Lung (tissue), 12 donors: ENCODE results near the gene PTGFRN. TPM values are rescaled to one million over a fixed set of nuclear protein-coding genes. Genes with fewer than 3 reads are reported as not detected.

Experiments
- ATAC-seq: fragments of 200-7000 bp; cut with Tn5 transposase; one replicate; pipeline ENCODE4 v1.9.1; 2020; ENCODE audit warnings: moderate number of reproducible peaks; ENCODE audit not compliant: insufficient read depth, low FRiP score
- DNase-seq, 3 donors: peaks; one replicate each; pipeline ENCODE4 v3.0.0-alpha.2; 2013 to 2017
- H3K27ac ChIP-seq, 2 donors: one replicate each; pipeline ENCODE4 v1.5.1; 2013; ENCODE audit warnings: mild to moderate bottlenecking in 2 of 2, moderate library complexity in 2 of 2, control low read depth in 1 of 2, inconsistent platforms in 1 of 2, low read depth in 1 of 2, low read length in 1 of 2
- H3K27me3 ChIP-seq, 3 donors: one replicate each; pipeline ENCODE4 v1.5.1; 2013; ENCODE audit warnings: low read length in 2 of 3; ENCODE audit not compliant: control insufficient read depth in 3 of 3, insufficient read depth in 3 of 3
- H3K36me3 ChIP-seq, 4 donors: one replicate each; pipeline ENCODE4 v1.5.1; 2013; ENCODE audit warnings: low read length in 4 of 4, mild to moderate bottlenecking in 1 of 4, moderate library complexity in 1 of 4; ENCODE audit not compliant: control insufficient read depth in 4 of 4, insufficient read depth in 4 of 4
- H3K4me1 ChIP-seq, 5 donors: one replicate each; pipeline ENCODE4 v1.5.1; 2013; ENCODE audit warnings: low read length in 5 of 5, mild to moderate bottlenecking in 2 of 5, moderate library complexity in 1 of 5; ENCODE audit not compliant: control insufficient read depth in 5 of 5, insufficient read depth in 5 of 5
- H3K4me3 ChIP-seq: one replicate; pipeline ENCODE4 v1.5.1; 2013; ENCODE audit warnings: mild to moderate bottlenecking, control low read depth, moderate library complexity
- H3K9ac ChIP-seq, 2 donors: one replicate each; pipeline ENCODE4 v1.5.1; 2013; ENCODE audit warnings: low read length in 2 of 2, control low read depth in 1 of 2; ENCODE audit not compliant: insufficient read depth in 1 of 2
- H3K9me3 ChIP-seq, 4 donors: one replicate each; pipeline ENCODE4 v1.5.1; 2013; ENCODE audit warnings: low read length in 3 of 4, mild to moderate bottlenecking in 1 of 4, moderate library complexity in 1 of 4; ENCODE audit not compliant: control insufficient read depth in 4 of 4, insufficient read depth in 3 of 4
- WGBS, 2 donors: extraction: QIAGEN DNeasy Blood & Tissue Kit; methylation state at CpG; one replicate each; pipeline ENCODE4 v1.1.7; 2013; 5-methylcytosine and 5-hydroxymethylcytosine counted together
- polyA plus RNA-seq, 2 donors: library from polyadenylated mRNA; stranded (reverse); fragments of 200-250 nt; gene quantifications; one replicate each; pipeline ENCODE4 v1.2.1, GENCODE V29; 2013
- total RNA-seq, 2 donors: library from RNA; depleted of rRNA in 1 of 2; stranded (reverse); fragments of >200 nt in 1 of 2; gene quantifications; one replicate each; pipeline ENCODE4 v1.2.1, GENCODE V29; 2014 to 2021
- TF ChIP-seq, protein P1 (sequence below): IDR thresholded peaks from 2 replicates; pipeline ENCODE4 v1.5.1; 2012; ENCODE audit warnings: mild to moderate bottlenecking; ENCODE audit errors: control extremely low read depth, extremely low read depth
- donor health status: control.
- donor health status: control.
- donor health status: Bipolar disorder and iron deficiency.
- donor health status: healthy.
- donor health status: DM: yes; HTN: yes; CAD: no.

PTGFRN gene
- total and polyA plus RNA-seq, 4 donors, result 8.0 to 51.7 (median 24.9) TPM

GRCh38 chr1:116880917-116881316 is 28.8 kb upstream of the PTGFRN start:
- Histone ChIP-seq H3K27ac (no peak overlapping the region), H3K4me1 (peaks cover 8 to 29% (median 12%) of the 10 kb centered on the region in 5 donors), H3K27me3 (no peaks in the 10 kb centered on the region), H3K4me3 (no peak overlapping the region), H3K9ac (no peak overlapping the region), H3K9me3 (no peaks in the 10 kb centered on the region), H3K36me3 (no peaks in the 10 kb centered on the region)
- TF ChIP-seq, protein P1, sequence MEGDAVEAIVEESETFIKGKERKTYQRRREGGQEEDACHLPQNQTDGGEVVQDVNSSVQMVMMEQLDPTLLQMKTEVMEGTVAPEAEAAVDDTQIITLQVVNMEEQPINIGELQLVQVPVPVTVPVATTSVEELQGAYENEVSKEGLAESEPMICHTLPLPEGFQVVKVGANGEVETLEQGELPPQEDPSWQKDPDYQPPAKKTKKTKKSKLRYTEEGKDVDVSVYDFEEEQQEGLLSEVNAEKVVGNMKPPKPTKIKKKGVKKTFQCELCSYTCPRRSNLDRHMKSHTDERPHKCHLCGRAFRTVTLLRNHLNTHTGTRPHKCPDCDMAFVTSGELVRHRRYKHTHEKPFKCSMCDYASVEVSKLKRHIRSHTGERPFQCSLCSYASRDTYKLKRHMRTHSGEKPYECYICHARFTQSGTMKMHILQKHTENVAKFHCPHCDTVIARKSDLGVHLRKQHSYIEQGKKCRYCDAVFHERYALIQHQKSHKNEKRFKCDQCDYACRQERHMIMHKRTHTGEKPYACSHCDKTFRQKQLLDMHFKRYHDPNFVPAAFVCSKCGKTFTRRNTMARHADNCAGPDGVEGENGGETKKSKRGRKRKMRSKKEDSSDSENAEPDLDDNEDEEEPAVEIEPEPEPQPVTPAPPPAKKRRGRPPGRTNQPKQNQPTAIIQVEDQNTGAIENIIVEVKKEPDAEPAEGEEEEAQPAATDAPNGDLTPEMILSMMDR, result no peak
- DNase-seq (peak in 1 of 3 donors; percentile 21), ATAC-seq (no peak)
- 80 to 91% methylated on average over 5 of the region's 5 CpGs for WGBS, 2 donors

DNA sequence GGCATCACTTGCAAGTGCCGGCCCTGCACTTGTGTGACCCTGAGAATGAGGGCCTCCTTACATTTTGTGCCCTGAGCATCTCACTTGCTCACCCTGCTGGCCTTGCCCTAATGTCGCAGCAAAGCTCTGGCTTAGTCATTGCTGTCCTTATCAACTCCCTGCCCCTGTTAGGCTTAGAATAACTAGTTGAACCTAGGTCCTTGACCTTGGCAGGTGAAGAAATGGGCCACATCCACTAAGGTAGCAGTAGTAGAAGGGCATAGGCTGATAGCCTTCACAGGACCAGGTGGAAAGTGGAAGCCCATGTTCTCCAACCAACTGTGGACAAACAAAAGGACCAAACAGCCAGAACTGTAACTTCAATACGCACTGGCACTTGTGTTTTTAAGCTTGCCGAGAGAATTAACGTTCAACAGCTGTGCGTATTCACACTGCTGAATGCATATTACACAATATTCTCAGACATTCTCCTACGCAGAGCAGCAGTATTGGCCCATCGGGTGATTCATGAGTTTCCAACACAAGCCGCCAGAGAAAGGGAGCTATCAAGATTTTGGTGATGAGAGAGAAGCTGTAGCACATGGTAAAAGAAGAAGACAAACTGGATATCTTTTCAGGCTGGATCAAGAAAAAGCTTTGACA is 27.7 kb upstream of the PTGFRN start:
- Histone ChIP-seq H3K36me3 (no peaks in the 10 kb centered on the region), H3K4me1 (peaks cover 8 to 29% (median 12%) of the 10 kb centered on the region in 5 donors), H3K9me3 (no peaks in the 10 kb centered on the region), H3K4me3 (no peak overlapping the region), H3K27me3 (no peaks in the 10 kb centered on the region), H3K27ac (peak overlapping the region; percentile 24 to 74), H3K9ac (no peak overlapping the region)
- ATAC-seq (peak; percentile 68), DNase-seq (peak; percentile 63 to 94 (median 85))
- 65 to 70% methylated on average over 9 of the region's 9 CpGs for WGBS, 2 donors
- TF ChIP-seq, protein P1, result no peak

DNA sequence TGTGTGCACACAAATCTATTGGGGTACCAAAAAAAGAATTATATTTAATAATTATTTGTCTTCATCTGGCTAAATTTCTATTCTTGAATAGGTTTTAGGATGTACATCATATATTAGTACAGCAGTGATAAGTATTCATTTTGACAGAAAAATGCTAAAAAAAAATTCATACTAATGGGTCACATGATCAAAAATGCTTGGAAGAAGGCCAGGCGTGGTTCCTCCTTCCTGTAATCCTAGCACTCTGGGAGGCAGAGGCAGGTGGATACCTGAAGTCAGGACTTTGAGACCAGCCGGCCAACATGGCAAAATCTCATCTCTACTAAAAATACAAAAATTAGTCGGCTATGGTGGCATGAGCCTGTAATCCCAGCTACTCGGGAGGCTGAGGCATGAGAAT is 26.9 kb upstream of the PTGFRN start:
- no peak overlapping the region for H3K4me3 ChIP-seq
- H3K9me3 ChIP-seq, result no peaks in the 10 kb centered on the region
- TF ChIP-seq, protein P1, result no peak
- DNase-seq (no peak), ATAC-seq (no peak)
- H3K27ac ChIP-seq, result no peak overlapping the region
- H3K9ac ChIP-seq, result no peak overlapping the region
- no peaks in the 10 kb centered on the region for H3K36me3 ChIP-seq
- H3K27me3 ChIP-seq, result no peaks in the 10 kb centered on the region
- 88 to 90% methylated on average over 4 of the region's 4 CpGs for WGBS, 2 donors
- peaks cover 5 to 22% (median 12%) of the 10 kb centered on the region in 5 donors for H3K4me1 ChIP-seq
